Left lung (tissue), 10 donors: Measurements from ENCODE around the gene RIT2. TPM values are rescaled to one million over a fixed set of nuclear protein-coding genes. Genes with fewer than 3 reads are reported as not detected.

Experiments
- ATAC-seq: fragments of 200-7000 bp; cut with Tn5 transposase; one replicate; pipeline ENCODE4 v1.9.1; 2020; ENCODE audit warnings: moderate library complexity
- DNase-seq, 4 donors: peaks; one replicate each; pipeline ENCODE4 v3.0.0-alpha.2; 2013 to 2020
- H3K27ac ChIP-seq, 2 donors: fragments of 200-600 bp; sonication (generic) in 1 of 2; one replicate each; pipeline versions ENCODE4 v1.5.0 to v1.8.0; 2020 to 2021
- H3K27me3 ChIP-seq, 2 donors: fragments of 200-600 bp; sonication (generic) in 1 of 2; one replicate each; pipeline versions ENCODE4 v1.5.0 to v1.8.0; 2020 to 2021
- H3K36me3 ChIP-seq, 2 donors: fragments of 200-600 bp; sonication (generic) in 1 of 2; one replicate each; pipeline versions ENCODE4 v1.5.0 to v1.8.0; 2020 to 2021
- H3K4me1 ChIP-seq, 2 donors: fragments of 200-600 bp; one replicate each; pipeline ENCODE4 v1.8.0; 2021
- H3K4me3 ChIP-seq, 2 donors: fragments of 200-600 bp; sonication (generic) in 1 of 2; one replicate each; pipeline versions ENCODE4 v1.5.0 to v1.8.0; 2020 to 2021; ENCODE audit warnings: mild to moderate bottlenecking in 1 of 2
- H3K9me3 ChIP-seq, 2 donors: fragments of 200-600 bp; sonication (generic) in 1 of 2; one replicate each; pipeline versions ENCODE4 v1.5.0 to v1.8.0; 2020 to 2021
- CTCF ChIP-seq, 2 donors: fragments of 200-600 bp; sonication (generic) in 1 of 2; IDR thresholded peaks; one replicate each; pipeline versions ENCODE4 v1.5.0 to v1.8.0; 2021; ENCODE audit warnings: antibody characterized with exemption in 2 of 2
- intact Hi-C, 2 donors: fragments of 100-400 bp; cut with DNase I; formaldehyde crosslinking; loops; one replicate each; pipeline versions ENCODE4 v1.11.2 to v1.14.2; 2022
- polyA plus RNA-seq, 6 donors: library from polyadenylated mRNA; unstranded; fragments of 120-200 nt; gene quantifications; one replicate each; pipeline ENCODE4 v1.2.1, GENCODE V29; 2013; ENCODE audit not compliant: insufficient read length in 6 of 6
- total RNA-seq, 2 donors: library from RNA; stranded (reverse); fragmentation: NEBNext Ultra II Directional; extraction: Animal tissue kit (Norgen Biotek cat#: 25700); gene quantifications; one replicate each; pipeline ENCODE4 v1.2.1, GENCODE V29; 2021
- donor health status: DM: no; HTN: yes; CAD: no.
- donor health status: DM: no; HTN: no; CAD: no.

The RIT2 gene
- total and polyA plus RNA-seq, 8 donors: not detected

GRCh38 chr18:42909095-42909494 lies 206.4 kb downstream of the RIT2 start:
- H3K4me3 ChIP-seq: no peak overlapping the region
- H3K9me3 ChIP-seq: no peaks in the 10 kb centered on the region
- DNase-seq: no peak
- H3K4me1 ChIP-seq: no peaks in the 10 kb centered on the region
- no peaks in the 10 kb centered on the region for H3K36me3 ChIP-seq
- H3K27me3 ChIP-seq: no peaks in the 10 kb centered on the region
- no peak for ATAC-seq
- TF ChIP-seq CTCF (IDR thresholded peaks at IDR 0.05): no peak
- no peak overlapping the region for H3K27ac ChIP-seq
- intact Hi-C loops: no loop called here

- Histone ChIP-seq H3K36me3 (no peaks in the 10 kb centered on the region), H3K4me1 (no peaks in the 10 kb centered on the region), H3K27me3 (no peaks in the 10 kb centered on the region), H3K9me3 (no peaks in the 10 kb centered on the region), H3K4me3 (no peak overlapping the region), H3K27ac (no peak overlapping the region)
- TF ChIP-seq CTCF (IDR thresholded peaks at IDR 0.05): no peak
- ATAC-seq: no peak
- no peak for DNase-seq
- intact Hi-C loops: no loop called here
Measured at GRCh38 chr18:42906761-42907160, 208.7 kb downstream of the RIT2 start.

- H3K36me3 ChIP-seq: no peaks in the 10 kb centered on the region
- intact Hi-C loops: no loop called here
- no peak overlapping the region for H3K27ac ChIP-seq
- no peaks in the 10 kb centered on the region for H3K27me3 ChIP-seq
- no peak for TF ChIP-seq CTCF (IDR thresholded peaks at IDR 0.05)
- H3K4me1 ChIP-seq: no peaks in the 10 kb centered on the region
- H3K4me3 ChIP-seq: no peak overlapping the region
- DNase-seq (no peak), ATAC-seq (no peak)
- H3K9me3 ChIP-seq: no peaks in the 10 kb centered on the region
Measured at GRCh38 chr18:42901161-42901560, 214.3 kb downstream of the RIT2 start.

GRCh38 chr18:42893977-42894376 lies 221.5 kb downstream of the RIT2 start:
- DNase-seq: peak in 2 of 4 donors; percentile 9 to 31
- Histone ChIP-seq H3K27ac (no peak overlapping the region), H3K27me3 (no peaks in the 10 kb centered on the region), H3K9me3 (no peaks in the 10 kb centered on the region), H3K4me3 (no peak overlapping the region), H3K36me3 (no peaks in the 10 kb centered on the region), H3K4me1 (no peaks in the 10 kb centered on the region)
- no peak for TF ChIP-seq CTCF (IDR thresholded peaks at IDR 0.05)
- intact Hi-C loops: no loop called here
- no peak for ATAC-seq

GRCh38 chr18:42892181-42892580 lies 223.3 kb downstream of the RIT2 start:
- Histone ChIP-seq H3K27me3 (no peaks in the 10 kb centered on the region), H3K36me3 (no peaks in the 10 kb centered on the region), H3K4me3 (no peak overlapping the region), H3K4me1 (no peaks in the 10 kb centered on the region), H3K9me3 (no peaks in the 10 kb centered on the region), H3K27ac (no peak overlapping the region)
- intact Hi-C loops: no loop called here
- no peak for TF ChIP-seq CTCF (IDR thresholded peaks at IDR 0.05)
- no peak for DNase-seq
- no peak for ATAC-seq
